Activated CD8-positive, alpha-beta memory T cell treated with anti-CD3 and anti-CD28 coated beads for 48 hours (primary cell): ENCODE measurements around the gene MTFP1.
"Not testable (repeated sequence)": the region's sequence is repeated elsewhere in the genome, so short reads cannot be mapped to it uniquely, and the experiment has no call there.

Source experiments
- DNase-seq, 3 experiments: peaks; one replicate each; pipeline ENCODE4 v3.0.0-alpha.2; 2020; ENCODE audit warnings: low read depth in 2 of 3, low spot score in 2 of 3

The MTFP1 gene

GRCh38 chr22:30453731-30454510 lies 28.4 kb downstream of the MTFP1 start:
- no peak for DNase-seq

- no peak for DNase-seq
These were observed 29.7 kb downstream of the MTFP1 start for GRCh38 chr22:30455075-30455840.

GRCh38 chr22:30457981-30458380 lies 32.4 kb downstream of the MTFP1 start:
- no peak for DNase-seq

- DNase-seq, result no peak
These were observed 33.8 kb downstream of the MTFP1 start for GRCh38 chr22:30459181-30460052.

- DNase-seq, result no peak
These were observed 34.6 kb downstream of the MTFP1 start for GRCh38 chr22:30460147-30460546.

- DNase-seq, result not testable (repeated sequence)
These were observed 35.0 kb downstream of the MTFP1 start for GRCh38 chr22:30460555-30460954.

GRCh38 chr22:30469165-30469564 lies 43.6 kb downstream of the MTFP1 start:
- DNase-seq, result no peak

- no peak for DNase-seq
These were observed 45.1 kb downstream of the MTFP1 start for GRCh38 chr22:30470655-30471054.

GRCh38 chr22:30471616-30472318 lies 46.2 kb downstream of the MTFP1 start, which contains the start of gene SEC14L3:
TSS of gene SEC14L3 (minus strand) at chr22:30472017. CDS start at chr22:30471958, 59 bp downstream.
- no peak for DNase-seq

- DNase-seq, result no peak
These were observed 47.6 kb downstream of the MTFP1 start for GRCh38 chr22:30472994-30473720.

GRCh38 chr22:30474121-30474520 lies 48.6 kb downstream of the MTFP1 start:
- no peak for DNase-seq

- no peak for DNase-seq
These were observed 49.3 kb downstream of the MTFP1 start for GRCh38 chr22:30474683-30475424.
